ENCODE measurements around the gene CAMK1D.

DNA sequence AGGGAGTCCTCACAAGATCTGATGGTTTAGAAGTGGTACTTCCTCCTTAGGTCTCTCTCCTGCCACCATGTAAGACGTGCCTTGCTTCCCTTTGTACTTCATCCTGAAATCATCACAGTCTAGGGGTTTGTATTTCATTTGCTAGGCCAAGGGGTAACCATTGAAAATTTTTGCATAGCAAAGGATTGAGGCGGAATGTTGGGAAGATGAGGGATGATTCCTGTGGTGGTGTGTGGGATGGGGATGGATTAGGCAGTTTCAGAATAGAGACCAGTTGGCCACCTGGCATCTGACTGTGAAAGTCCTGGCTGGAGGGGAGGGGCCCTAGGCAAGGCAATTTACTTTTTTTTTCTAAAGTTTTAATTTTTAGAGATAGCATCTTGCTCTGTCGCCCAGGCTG lies 222.9 kb downstream of the CAMK1D start:
- TF ChIP-seq CTCF (IDR thresholded peaks at IDR 0.05; ENCODE audit: low read length), result no peak
- TF ChIP-seq EZH2 (optimal IDR thresholded peaks at IDR 0.05; ENCODE audit: low read depth, low read length), result no peak
